Measurements from ENCODE around the gene FAM114A1. TPM values are rescaled to one million over a fixed set of nuclear protein-coding genes. Genes with fewer than 3 reads are reported as not detected.

Gene FAM114A1
- total RNA-seq (10 to 100 TPM; 23.7 to 48.2 (median 38.4) TPM), polyA plus RNA-seq (13.9 TPM)
- long read RNA-seq, donor 1, partial matches to known transcripts = 14 of 37 reads
- long read RNA-seq, donor 1, other reads (novel, unspliced or antisense) = 21 of 37 reads
- long read RNA-seq, donor 2, full-length matches to known transcripts = 1 of 7 reads
- long read RNA-seq, donor 2, partial matches to known transcripts = 0 of 7 reads
- long read RNA-seq, donor 2, other reads (novel, unspliced or antisense) = 6 of 7 reads
- long read RNA-seq, donor 3, full-length matches to known transcripts = 12 of 85 reads
- long read RNA-seq, donor 3, partial matches to known transcripts = 16 of 85 reads
- long read RNA-seq, donor 3, other reads (novel, unspliced or antisense) = 57 of 85 reads
- long read RNA-seq, donor 4, partial matches to known transcripts = 2 of 12 reads
- long read RNA-seq, donor 4, other reads (novel, unspliced or antisense) = 9 of 12 reads

- intact Hi-C loops (cut with DNase I) = loop anchor here in 1 of 4 donors (10.0 kb wide), 1 partner anchor 103 kb away; no protein-coding TSS in a partner anchor
- peaks cover 7% of the 10 kb centered on the region for H3K4me1 ChIP-seq (ENCODE audit: control insufficient read depth, insufficient read depth, low read length)
- DNase-seq (peak; percentile 91 to 96 (median 95)), ATAC-seq (peak; percentile 98)
- H3K27ac ChIP-seq (ENCODE audit: low read length) = peak within 1 kb of the TSS; percentile 88
- H3K4me3 ChIP-seq (ENCODE audit: low read length) = peak within 1 kb of the TSS; percentile 82
- WGBS = under 1% methylated on average over 66 of the region's 66 CpGs
- H3K9me3 ChIP-seq (ENCODE audit: control insufficient read depth, low read length) = no peaks in the 10 kb centered on the region
- no peaks in the 10 kb centered on the region for H3K27me3 ChIP-seq (ENCODE audit: control insufficient read depth, insufficient read depth)
These were observed at the start of gene FAM114A1 for GRCh38 chr4:38867478-38868058. FAM114A1 (plus strand) TSS chr4:38867806; CDS start chr4:38878079, 10,273 bp downstream.

GRCh38 chr4:38818441-38818976 is 49.1 kb upstream of the FAM114A1 start:
- DNase-seq = no peak
- H3K9me3 ChIP-seq (ENCODE audit: control insufficient read depth, low read length) = no peaks in the 10 kb centered on the region
- no peaks in the 10 kb centered on the region for H3K4me1 ChIP-seq (ENCODE audit: control insufficient read depth, insufficient read depth, low read length)
- no peak for ATAC-seq
- no peak overlapping the region for H3K27ac ChIP-seq (ENCODE audit: low read length)
- no peaks in the 10 kb centered on the region for H3K27me3 ChIP-seq (ENCODE audit: control insufficient read depth, insufficient read depth)
- H3K4me3 ChIP-seq (ENCODE audit: low read length) = no peak overlapping the region
- intact Hi-C loops (cut with DNase I) = no loop called here
- 59% methylated on average over 5 of the region's 5 CpGs for WGBS

- WGBS = 78% methylated on average over 3 of the region's 3 CpGs
- ATAC-seq = no peak
- intact Hi-C loops (cut with DNase I) = no loop called here
- H3K27ac ChIP-seq (ENCODE audit: low read length) = no peak overlapping the region
- no peak overlapping the region for H3K4me3 ChIP-seq (ENCODE audit: low read length)
- H3K27me3 ChIP-seq (ENCODE audit: control insufficient read depth, insufficient read depth) = no peaks in the 10 kb centered on the region
- no peak for DNase-seq
- H3K9me3 ChIP-seq (ENCODE audit: control insufficient read depth, low read length) = no peaks in the 10 kb centered on the region
- H3K4me1 ChIP-seq (ENCODE audit: control insufficient read depth, insufficient read depth, low read length) = no peaks in the 10 kb centered on the region
These were observed 48.0 kb upstream of the FAM114A1 start for GRCh38 chr4:38819569-38819968.

GRCh38 chr4:38820329-38821061 is 47.1 kb upstream of the FAM114A1 start:
- 77% methylated on average over 4 of the region's 4 CpGs for WGBS

DNA sequence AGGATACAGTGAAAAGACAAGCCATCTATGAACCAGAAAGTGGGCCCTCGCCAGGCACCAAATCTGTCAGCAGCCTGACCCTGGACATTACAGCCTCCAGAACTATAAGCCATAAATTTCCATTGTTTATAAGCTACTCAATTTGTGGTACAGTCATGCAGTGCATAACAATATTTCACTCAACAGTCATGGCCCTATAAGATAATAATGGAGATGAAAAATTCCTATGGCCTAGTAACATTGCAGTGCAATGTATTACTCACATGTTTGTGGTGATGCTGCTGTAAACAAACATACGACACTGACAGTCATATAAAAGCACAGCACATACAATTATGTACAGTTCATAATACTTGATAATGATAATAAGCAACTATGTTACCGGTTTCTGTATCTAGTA is 45.9 kb upstream of the FAM114A1 start:
- no peak for DNase-seq
- no peak for ATAC-seq
- WGBS = 94% methylated on average over 3 of the region's 3 CpGs
- no peak overlapping the region for H3K4me3 ChIP-seq (ENCODE audit: low read length)
- no peaks in the 10 kb centered on the region for H3K4me1 ChIP-seq (ENCODE audit: control insufficient read depth, insufficient read depth, low read length)
- H3K9me3 ChIP-seq (ENCODE audit: control insufficient read depth, low read length) = no peaks in the 10 kb centered on the region
- intact Hi-C loops (cut with DNase I) = no loop called here
- no peak overlapping the region for H3K27ac ChIP-seq (ENCODE audit: low read length)
- no peaks in the 10 kb centered on the region for H3K27me3 ChIP-seq (ENCODE audit: control insufficient read depth, insufficient read depth)

More at GRCh38 chr4:38820329-38821061, 47.1 kb upstream of the FAM114A1 start:
- Histone ChIP-seq H3K4me3 (ENCODE audit: low read length) (no peak overlapping the region), H3K4me1 (ENCODE audit: control insufficient read depth, insufficient read depth, low read length) (no peaks in the 10 kb centered on the region), H3K9me3 (ENCODE audit: control insufficient read depth, low read length) (no peaks in the 10 kb centered on the region), H3K27ac (ENCODE audit: low read length) (no peak overlapping the region), H3K27me3 (ENCODE audit: control insufficient read depth, insufficient read depth) (no peaks in the 10 kb centered on the region)
- intact Hi-C loops (cut with DNase I) = no loop called here
- no peak for DNase-seq
- ATAC-seq = no peak

DNA sequence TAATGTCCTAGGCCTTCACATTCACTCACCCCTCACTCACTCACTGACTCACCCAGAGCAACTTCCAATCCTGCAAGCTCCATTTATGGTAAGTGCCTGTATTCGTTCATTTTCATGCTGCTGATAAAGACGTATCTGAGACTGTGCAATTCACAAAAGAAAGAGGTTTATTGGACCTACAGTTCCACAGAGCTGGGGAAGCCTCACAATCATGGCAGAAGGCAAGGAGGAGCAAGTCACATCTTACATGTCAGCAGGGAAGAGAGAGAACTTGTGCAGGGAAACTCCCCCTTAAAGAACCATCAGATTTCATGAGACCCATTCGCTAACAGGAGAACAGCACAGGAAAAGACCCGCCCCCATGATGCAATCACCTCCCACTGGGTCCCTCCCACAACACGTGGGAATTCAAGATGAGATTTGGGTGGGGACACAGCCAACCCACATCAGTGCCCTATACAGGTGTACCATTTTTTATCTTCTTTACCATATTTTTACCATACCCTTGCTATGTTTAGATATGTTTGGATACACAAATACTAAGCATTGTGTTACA is 44.8 kb upstream of the FAM114A1 start:
- H3K4me3 ChIP-seq (ENCODE audit: low read length) = no peak overlapping the region
- H3K9me3 ChIP-seq (ENCODE audit: control insufficient read depth, low read length) = no peaks in the 10 kb centered on the region
- ATAC-seq (no peak), DNase-seq (no peak)
- H3K27me3 ChIP-seq (ENCODE audit: control insufficient read depth, insufficient read depth) = no peaks in the 10 kb centered on the region
- H3K4me1 ChIP-seq (ENCODE audit: control insufficient read depth, insufficient read depth, low read length) = no peaks in the 10 kb centered on the region
- WGBS = 75% methylated on average over 5 of the region's 5 CpGs
- intact Hi-C loops (cut with DNase I) = no loop called here
- H3K27ac ChIP-seq (ENCODE audit: low read length) = no peak overlapping the region

DNA sequence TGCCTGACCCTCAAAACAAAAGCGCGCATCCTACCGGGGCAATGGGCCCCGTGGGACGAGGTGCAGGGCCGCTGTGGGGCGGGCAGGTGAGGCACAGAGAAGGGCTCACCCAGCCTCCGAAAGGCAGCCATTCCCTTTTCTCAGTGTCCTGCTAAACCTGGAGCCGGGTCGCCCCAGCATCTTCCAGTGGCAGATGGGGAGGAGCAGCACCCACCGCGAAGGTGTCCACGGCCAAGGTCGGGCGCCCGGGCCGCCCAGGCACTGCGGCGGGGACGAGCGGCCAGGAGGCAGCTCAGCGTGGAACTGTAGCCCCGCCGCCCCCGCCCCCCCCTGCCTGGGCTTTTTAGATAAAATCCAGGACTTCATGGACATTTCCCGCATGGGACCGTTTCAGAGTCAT is 43.8 kb upstream of the FAM114A1 start:
- Histone ChIP-seq H3K9me3 (ENCODE audit: control insufficient read depth, low read length) (no peaks in the 10 kb centered on the region), H3K4me1 (ENCODE audit: control insufficient read depth, insufficient read depth, low read length) (no peaks in the 10 kb centered on the region), H3K27ac (ENCODE audit: low read length) (no peak overlapping the region), H3K27me3 (ENCODE audit: control insufficient read depth, insufficient read depth) (no peaks in the 10 kb centered on the region), H3K4me3 (ENCODE audit: low read length) (no peak overlapping the region)
- no peak for ATAC-seq
- WGBS = 95% methylated on average over 27 of the region's 27 CpGs
- intact Hi-C loops (cut with DNase I) = no loop called here
- DNase-seq = no peak

DNA sequence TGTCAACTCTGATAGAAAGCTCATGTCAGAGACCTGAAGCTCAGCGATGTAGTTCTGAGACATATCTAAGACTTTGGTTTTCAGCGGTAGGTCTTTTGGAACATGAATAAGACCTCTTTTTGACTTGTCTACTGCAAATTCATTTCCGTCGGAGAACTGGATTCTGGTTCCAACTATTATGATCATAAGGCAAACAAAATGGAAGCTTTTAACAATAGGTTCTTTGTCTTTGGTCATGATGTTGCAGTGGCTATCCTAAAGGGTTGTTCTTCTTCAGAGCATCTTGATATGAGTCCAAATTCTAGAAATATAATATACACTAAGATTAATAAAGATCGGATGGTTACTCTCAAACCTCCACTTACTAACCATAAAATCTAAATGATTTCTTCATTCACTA is 38.4 kb upstream of the FAM114A1 start:
- intact Hi-C loops (cut with DNase I) = no loop called here
- no peak for ATAC-seq
- H3K4me3 ChIP-seq (ENCODE audit: low read length) = no peak overlapping the region
- H3K9me3 ChIP-seq (ENCODE audit: control insufficient read depth, low read length) = no peaks in the 10 kb centered on the region
- 73% methylated on average over 5 of the region's 5 CpGs for WGBS
- H3K27ac ChIP-seq (ENCODE audit: low read length) = no peak overlapping the region
- H3K4me1 ChIP-seq (ENCODE audit: control insufficient read depth, insufficient read depth, low read length) = no peaks in the 10 kb centered on the region
- no peaks in the 10 kb centered on the region for H3K27me3 ChIP-seq (ENCODE audit: control insufficient read depth, insufficient read depth)
- no peak for DNase-seq

- no peaks in the 10 kb centered on the region for H3K4me1 ChIP-seq (ENCODE audit: control insufficient read depth, insufficient read depth, low read length)
- intact Hi-C loops (cut with DNase I) = no loop called here
- H3K27me3 ChIP-seq (ENCODE audit: control insufficient read depth, insufficient read depth) = no peaks in the 10 kb centered on the region
- no peak overlapping the region for H3K4me3 ChIP-seq (ENCODE audit: low read length)
- DNase-seq (no peak), ATAC-seq (no peak)
- H3K27ac ChIP-seq (ENCODE audit: low read length) = no peak overlapping the region
- H3K9me3 ChIP-seq (ENCODE audit: control insufficient read depth, low read length) = no peaks in the 10 kb centered on the region
These were observed 36.0 kb upstream of the FAM114A1 start for GRCh38 chr4:38831653-38832052.

GRCh38 chr4:38832206-38832605 is 35.4 kb upstream of the FAM114A1 start:
- ATAC-seq (no peak), DNase-seq (no peak)
- Histone ChIP-seq H3K4me3 (ENCODE audit: low read length) (no peak overlapping the region), H3K27me3 (ENCODE audit: control insufficient read depth, insufficient read depth) (no peaks in the 10 kb centered on the region), H3K9me3 (ENCODE audit: control insufficient read depth, low read length) (no peaks in the 10 kb centered on the region), H3K27ac (ENCODE audit: low read length) (no peak overlapping the region), H3K4me1 (ENCODE audit: control insufficient read depth, insufficient read depth, low read length) (no peaks in the 10 kb centered on the region)
- intact Hi-C loops (cut with DNase I) = no loop called here
- 100% methylated on average over 1 of the region's 1 CpG for WGBS
